ENCODE data around the gene BEST2.
A peak's percentile ranks its signal among the peaks of the same experiment; 100 is the strongest.

BEST2 gene

DNA sequence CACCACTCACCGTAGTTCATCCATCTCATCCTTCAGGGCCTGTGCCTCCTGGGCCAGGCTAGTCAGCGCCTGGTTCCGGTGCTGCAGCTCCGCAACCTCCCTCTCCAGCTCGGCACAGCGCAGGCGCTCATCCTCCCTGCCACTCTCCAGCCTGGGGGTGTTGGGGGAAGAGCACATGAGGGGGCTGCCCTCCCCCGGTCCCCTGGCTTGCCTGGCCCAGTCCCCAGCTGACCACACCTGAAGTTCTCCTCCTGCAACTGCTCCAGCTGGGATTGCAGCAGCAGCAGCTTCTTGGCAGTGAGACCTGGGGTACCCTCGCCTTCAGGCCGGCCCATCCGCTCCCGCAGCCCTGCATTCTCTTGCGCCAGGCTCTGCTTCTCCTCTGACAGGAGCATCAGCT, 19.3 kb downstream of the BEST2 start:
- no peak for DNase-seq

DNA sequence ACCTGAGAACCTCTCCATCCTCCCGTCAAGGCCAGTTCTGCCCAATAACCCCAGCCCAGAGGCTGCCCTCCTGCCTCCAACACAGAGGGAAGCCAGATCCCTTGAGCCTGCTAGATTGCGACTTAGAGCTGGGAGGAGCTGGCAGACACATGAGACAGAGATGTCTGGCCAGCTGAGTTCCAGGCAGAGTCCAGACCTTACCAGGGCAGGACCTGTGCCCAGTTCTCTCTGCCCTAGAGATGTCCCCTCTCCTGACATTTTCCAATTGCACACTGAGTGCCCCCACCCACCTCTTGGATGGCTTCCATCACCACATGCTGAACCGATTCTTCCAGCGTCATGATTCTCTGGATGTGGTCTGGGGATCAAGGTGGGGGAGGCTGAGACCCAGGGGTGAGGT, 20.7 kb downstream of the BEST2 start:
- no peak for DNase-seq

DNA sequence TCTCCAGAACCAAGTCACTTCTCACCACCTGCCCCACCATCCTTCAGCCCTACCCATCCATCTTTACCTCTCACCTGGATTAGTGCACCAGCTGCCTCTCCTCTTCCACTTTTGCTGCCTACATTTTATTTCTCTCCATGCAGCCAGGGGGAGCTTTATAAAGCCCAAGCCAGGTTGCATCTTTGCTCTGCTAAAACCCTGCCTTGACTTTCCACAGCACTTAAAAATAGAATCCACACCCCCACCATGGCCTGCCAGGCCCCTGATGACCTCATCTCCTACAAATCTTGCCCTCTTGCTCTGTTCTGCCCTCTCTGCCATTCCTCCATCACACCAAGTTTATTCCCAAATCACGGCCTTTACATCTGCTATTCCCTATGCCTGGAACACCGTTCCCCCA, 22.0 kb downstream of the BEST2 start:
- DNase-seq = no peak

DNA sequence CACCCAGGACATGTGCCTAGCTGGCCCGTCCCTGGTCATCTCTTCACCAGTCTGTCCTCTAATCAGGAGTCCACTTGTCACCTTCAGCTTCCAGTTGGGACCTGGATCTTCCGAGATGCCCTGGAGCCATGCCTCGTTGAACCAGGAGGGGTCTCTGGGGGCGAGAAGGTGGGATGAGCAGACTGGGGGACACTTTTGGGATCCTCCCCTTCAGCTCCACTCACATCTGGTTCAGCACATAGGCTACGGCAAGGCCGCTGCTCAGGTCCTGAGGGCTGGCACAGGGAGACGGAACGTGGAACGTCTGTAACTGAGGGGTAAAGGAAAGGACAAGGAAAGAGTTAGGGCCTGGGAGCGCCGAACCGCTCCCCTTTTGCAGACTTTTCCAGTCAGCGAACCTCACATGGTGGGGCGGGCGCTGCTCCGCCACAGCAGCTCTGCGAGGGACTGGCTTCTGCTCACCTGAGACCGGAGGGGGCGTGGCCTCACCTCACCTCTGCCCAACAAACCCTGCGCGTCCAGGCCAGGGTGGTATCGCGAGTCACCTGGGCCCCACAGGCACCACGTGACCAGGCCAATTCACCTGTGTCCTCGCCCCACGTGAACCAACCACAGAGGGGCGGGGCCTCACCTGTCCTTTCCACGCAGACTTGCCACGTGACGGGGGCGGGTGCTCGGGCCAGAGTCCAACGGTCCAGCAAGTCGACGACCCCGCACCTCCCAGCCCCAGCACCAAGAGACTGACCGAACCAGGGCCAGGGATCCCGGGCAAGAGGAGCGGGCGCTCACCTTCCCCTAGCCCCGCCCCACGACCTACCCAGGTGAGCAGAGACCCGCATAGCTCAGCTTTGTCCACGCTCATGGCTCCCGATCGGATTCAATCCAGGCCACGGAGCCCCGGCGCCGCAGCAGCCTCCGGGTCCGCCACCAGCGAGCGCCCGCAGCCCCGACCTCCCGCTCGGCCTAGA, 23.3 kb downstream of the BEST2 start, which contains the start of gene HOOK2:
Gene HOOK2, minus strand, starts transcription at position 965 of the 968 bp plus-strand sequence. Its CDS starts 103 bp downstream, at position 862.
- no peak for DNase-seq

DNA sequence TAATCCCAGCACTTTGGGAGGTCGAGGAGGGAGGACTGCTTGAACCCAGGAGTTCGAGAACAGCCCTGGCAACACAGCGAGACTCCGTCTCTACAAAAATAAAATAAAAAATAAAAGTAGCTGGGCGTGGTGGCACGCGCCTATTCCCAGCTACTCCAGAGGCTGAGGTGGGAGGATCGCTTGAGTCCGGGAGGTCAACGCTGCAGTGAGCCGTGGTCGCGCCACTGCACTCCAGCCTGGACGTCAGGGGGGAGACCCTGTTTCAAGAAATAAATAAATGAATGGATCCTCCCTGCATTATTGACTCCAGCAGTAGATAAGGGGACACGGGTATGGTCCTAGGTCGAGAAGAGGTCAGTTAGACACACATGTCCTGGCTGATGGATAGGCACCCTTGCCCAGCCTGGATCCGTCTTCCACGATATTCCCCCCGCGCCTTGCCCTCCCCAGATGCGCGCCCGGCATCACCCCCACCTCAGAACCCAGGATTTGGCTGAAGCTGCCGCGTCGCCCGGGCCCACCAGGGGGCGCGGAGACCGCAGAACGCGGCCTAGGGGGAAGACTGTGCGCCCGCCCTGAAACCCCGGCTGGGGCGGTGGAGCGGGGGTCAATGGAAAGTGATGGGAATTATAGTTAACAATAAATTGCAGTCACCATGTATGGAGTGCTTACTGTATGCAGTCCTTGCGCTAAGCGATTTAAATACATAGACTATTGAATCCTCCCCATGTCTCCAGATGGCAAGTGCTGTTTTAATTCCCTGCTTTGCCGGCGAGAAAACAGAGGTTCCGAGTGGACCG, 25.8 kb downstream of the BEST2 start:
- peak; percentile 69 for DNase-seq

DNA sequence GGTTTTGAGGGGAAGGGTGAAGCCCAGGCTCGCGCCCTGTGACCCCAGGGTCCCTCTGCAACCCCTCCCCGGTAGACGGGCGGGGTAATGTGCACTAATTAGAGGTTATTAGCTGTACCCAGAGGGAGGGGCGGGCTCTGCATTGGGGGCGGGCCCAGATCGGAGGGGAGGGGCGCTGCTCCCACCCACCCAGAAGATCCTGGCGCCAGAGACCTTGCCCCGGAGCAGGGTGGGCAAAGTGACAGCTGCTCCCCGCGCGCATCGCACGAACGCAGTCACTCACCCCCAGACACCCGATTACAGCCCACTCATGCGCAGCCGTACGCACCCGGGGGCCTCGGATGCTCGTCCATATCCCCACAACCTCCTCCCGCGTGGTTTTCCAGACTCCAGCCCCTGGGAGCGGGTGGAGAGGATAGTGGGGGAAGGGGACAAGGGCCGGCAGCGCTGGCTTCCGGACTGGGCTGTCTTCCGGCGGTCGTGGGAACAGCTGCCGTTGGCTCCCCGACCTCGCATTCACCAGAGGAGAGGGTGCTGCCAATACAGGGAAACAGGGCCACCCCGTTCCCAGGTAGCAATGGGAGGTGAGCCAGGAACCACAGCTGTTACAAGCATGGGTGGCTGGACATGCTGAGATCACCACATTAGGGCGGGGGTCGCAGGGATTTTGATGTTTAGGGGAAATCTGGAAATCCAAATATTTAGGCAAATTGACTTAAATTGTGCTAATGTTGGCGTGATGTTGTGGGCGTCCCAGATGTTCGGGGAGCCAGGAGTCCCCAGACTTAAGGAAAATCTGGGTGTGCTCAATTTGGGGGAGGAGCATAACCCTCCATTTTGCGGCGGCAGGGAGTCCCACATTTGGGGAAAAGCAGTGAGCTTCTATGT, 26.7 kb downstream of the BEST2 start:
- peak; percentile 84 for DNase-seq

DNA sequence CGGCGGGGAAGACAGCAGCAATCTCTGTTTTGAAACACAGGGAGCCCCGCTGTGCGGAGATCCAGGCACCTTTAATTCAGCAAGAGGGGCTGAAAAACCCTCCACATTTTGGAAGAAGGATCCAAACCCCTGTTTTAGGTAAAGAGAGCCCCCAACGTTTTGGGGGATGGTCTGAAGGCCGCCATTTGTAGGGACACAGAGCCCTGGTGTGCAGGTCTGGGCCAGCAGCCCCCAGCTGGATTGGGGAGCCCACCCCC, 27.2 kb downstream of the BEST2 start:
- no peak for DNase-seq

DNA sequence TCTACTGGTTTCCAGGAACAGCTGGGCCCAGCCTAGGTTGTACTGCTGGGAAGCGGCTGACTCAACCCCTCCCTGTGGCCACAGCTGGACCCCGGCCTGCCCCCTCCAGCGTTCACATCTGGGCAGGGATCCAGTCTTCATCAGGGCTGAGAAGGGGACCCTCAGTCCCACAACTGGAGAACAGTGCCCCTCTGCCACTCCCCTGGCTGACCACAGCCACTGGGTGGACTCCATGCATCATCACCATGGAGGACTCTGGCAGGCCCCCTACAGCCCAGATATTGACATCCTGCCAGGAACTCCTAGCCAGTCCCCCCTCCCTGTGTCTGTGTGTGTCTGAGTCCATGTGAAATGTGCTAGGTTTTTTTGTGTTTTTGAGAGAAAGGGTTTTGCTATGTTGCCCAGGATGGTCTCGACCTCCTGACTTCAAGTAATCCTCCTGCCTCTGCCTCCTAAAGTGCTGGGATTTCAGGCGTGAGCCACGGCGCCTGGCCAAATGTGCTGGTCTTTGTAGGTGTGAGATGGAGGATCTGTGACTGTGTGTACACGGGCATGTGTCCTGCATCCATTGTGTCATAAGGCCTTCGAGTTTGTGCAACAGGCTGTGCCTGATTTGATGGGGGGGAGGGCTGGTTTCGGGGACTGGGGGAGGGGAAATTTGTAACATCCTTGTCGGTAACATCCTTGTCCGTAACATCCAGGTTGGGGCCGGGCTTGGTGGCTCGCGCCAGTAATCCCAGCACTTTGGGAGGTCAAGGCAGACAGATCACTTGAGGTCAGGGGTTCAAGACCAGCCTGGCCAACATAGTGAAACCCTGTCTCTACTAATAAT, 27.8 kb downstream of the BEST2 start:
- DNase-seq = peak; percentile 29

DNA sequence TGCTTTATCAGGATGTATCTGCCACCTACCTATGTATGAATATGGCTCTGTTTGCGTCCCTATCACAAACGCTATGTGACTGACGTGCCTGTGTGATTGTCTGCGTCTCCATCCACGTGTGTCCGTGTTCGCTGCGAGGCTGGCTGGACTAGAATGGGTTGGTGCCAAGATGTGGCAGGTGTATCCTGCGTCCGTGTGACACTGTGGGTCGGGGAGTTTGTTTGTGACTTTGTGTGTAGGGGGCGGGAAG, 30.5 kb downstream of the BEST2 start:
- no peak for DNase-seq

DNA sequence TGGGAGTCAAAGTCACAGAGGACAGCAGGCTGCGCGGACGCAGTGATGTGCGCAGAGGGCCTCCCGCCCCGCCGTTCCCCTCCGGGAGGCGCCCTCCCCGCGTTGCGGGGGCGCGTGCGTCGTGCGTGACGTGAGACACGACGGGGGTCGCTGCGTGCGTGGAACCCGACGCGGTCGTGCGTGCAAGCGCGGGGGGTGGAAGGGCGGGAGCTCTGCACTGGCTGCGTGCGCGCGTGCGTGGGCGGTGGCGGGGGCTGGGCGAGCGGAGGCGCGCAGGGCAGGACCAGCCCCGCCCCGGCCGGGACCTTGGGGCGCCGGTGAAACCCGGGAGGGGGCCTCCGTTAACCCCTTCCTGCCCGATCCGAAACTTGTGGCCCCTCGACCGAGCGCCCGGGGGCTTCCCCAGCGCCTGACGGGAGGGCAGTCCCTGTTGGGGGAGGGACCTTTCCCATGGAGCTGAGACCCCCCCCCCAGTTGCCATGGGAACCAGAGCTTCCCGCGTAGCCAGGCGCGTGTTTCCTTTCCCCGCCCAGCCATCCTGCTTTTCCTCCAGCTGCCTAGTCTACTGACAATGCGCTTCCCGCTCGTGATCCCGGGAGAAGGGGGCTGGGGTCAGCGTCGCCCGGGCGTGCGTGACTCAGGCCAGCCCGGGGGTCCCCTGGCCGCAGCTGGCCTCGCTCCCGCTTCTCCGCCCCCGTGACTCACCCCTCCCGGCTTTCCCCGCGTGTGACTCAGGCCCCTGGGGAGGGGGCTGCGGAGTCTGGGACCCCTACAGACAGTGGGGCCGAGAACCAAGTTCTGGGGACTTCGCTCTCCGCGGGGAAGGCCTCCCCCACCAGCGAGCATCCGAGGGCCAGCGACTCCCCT, 31.1 kb downstream of the BEST2 start:
- DNase-seq = peak; percentile 65

DNA sequence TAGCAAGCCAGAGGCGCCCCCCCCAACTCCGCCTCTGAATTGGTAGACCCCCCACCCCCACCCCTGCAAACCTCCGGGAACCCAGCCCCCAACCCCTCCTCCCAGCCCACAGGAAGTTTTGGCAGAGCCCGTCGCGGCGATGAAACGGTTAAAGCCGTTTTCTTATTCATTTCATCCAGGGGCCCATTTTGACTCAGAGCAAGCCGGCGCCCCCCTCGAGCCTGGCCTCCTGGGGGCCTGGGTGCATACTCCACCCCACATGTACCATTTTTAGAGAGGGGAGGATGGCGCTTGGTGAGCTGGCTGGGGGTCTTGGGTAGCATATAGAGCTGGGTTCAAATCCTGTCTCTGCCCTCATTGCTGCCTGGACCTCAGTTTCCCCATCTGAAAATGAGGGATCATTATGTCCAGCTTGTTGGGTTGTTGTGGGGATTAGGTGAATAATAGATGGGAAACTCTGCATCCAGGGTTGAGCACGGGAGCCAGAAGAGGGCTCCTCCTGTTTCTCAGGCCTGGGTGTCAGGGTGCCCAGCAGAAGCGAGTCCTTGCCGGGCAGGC, 31.8 kb downstream of the BEST2 start:
- DNase-seq = no peak

DNA sequence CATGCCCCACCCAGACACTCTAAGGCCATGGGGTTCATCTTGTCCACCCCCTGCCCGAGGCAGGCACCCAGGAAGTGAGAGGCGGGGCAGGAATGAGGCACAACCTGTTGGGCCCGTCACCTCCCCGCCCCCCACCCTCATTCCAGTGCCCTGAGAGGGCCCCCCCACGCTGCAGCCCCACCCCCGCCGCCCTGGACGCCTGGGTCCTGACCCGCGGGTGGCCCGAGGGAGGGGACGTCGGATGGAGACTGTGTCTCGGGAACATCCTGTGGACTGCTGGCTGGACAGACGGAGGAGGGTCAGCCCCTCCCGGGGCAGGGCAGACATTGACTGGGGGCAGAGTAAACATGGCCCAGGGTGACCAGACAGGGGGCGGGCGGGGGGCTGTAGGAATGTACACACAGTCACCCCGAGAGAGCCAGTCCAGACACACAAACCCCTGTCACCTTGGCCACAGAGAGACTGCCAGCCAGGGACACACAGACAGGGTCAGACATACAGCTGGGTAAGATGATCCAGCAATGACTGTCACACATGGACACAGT, 32.3 kb downstream of the BEST2 start:
- no peak for DNase-seq

DNA sequence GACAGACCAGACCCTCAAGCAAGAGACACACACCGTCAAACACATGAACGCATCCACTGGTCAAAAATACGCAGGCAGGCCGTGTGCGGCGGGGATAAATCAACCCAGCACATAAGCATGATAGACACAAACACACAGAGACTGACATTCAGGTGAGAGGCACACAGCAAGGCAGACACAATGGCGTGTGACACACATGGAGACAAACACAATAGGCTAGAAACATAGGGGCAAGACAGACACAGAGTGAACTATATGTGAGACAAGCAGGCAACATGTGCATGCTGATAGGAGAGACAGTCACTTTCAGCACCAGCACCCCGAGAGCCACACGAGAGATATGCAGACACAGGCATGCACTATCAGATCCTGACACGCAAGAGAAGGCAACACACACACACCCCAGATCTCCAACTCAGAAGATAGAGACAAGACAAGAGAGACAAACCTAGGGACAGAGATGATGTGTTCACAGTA, 32.8 kb downstream of the BEST2 start:
- DNase-seq = no peak

DNA sequence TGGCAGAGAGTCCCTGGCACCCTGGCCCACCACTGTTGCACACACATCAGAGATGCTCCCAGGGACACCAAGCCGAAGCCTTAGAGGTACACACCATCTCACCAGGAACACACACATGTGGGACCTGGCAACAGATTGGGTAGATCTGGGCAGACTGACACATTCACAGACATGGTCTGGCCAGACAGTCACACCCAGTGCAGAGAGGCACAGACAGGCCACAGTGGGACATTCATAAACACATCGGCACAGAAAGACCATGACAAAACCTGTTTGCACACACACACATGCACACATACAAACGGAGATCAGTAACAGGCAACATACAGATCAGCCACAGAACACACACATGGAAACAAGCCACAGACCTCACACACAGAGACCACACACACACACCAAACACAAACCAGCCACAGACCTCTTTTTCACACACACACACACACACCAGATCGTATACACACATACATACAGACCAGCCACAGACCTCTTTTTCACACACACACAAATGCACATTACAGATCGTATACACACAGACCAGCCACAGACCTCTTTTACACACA, 33.4 kb downstream of the BEST2 start:
- no peak for DNase-seq

DNA sequence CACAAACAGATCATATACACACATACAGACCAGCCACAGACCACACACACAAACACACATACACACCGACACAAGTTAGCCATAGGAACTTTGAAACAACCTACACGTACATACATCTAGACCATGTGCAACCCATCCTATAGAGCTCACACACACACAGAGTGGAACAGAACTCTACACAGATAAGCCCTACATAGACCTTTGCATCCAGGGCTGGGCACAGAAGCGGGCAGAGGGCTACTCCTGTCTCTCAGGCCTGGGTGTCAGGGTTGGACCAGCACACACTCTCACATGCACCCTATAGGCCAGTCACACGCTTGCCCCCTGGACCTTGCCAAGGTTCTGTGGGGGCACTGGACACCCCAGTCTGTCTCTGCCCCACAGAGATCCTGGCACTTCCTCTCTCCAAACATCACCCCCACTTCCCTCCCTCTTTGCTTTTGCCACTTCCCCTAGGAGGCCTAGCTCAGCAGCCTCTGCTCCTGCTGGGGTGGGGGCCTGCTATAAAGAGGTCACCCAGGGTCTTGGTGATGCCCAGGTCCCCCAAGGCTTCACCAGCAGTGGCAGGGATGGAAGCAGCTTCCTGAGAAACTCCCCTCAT, 33.9 kb downstream of the BEST2 start:
- DNase-seq = no peak

DNA sequence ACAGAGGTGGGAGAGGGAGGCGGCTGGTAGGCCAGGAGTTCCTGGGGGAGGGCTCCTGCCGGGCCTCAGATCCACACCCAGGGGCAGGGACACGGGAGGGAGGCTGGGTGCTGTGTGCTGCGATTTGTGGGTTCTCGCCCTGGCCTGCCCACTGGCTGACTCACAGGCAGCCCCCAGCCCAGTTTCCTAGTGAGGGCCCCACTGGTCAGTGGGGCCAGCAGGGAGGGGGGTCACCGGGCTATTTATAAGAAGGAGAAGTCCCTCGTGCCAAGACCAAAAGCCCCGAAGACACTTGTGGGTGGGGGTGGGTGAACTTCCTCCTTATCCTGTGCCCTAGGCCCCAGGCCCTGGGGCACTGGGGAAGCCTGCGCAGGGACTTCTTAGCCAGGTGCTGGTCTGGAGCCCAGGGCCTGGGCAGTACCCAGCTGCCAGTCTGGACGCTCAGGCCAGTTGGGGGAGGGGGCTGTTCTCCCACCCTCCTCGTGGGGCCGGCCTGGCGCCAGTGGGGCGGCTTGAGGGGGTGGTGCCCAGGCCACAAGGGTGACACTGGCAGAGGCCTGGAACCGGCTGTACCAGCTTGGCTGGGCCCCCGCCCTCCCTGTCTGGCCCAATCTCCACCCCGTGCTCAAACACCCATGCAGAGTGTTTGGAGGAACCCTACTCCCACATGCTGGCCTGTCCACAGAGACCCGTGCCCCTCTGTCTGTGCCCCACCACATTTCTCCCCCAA, 34.7 kb downstream of the BEST2 start:
- no peak for DNase-seq

DNA sequence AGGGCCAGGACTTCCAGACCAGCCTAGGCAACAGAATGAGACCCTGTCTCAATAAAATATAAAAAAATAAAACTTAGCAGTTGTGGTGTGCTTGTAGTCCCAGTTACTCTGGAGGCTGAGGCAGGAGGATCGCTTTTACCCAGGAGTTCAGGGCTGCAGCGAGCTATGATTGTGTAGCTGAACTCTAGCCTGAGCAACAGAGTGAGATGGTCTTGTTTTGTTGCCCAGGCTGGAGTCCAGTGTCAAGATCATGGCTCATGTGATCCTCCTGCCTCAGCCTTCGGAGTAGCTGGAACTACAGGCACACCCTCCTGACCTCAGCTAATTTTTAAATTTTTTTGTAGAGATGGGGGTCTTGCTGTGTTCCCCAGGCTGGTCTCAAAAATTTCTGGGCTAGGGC, 35.4 kb downstream of the BEST2 start:
- DNase-seq = no peak

DNA sequence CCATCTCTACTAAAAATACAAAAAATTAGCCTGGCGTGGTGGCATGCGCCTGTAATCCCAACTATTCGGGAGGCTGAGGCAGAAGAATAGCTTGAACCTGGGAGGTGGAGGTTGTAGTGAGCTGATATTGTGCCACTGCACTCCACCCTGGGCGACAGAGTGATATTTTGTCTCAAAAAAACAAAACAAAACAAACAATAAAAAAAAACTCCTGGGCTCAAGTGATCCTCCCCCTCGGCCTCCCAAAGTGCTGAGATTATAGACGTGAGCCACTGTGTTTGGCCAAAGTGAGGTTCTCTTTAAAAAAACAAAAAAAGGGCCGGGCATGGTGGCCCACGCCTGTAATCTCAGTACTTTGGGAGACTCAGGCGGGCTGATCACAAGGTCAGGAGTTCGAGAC, 35.9 kb downstream of the BEST2 start:
- no peak for DNase-seq

DNA sequence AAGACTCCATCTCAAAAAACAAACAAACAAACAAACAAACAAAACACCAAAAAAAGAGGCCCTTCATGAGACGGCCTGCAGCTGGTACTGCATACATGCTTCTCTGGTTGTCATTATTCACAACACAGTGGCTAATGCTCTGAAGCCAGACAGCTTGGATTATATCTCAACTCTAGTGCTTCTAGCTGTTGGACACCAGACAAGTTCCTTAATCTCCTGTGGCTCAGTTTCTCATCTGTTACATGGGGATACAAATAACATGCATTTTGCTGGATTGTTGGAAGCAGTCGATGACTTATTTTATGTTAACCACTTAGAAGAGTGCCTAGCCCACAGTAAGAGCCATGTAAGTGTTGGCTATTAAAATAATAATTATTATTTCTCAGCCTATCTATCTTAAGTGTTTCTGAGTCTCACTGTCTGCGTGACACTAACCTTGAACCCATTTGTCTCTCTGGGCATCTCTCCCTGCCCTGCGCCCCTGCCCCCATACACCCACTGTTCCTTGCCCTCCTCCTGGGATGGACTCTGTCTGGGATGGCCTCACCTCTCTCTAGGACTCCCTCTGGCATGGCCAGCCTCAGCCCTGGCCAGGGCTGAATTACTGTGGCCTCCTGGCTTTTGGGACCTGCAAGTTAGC, 36.6 kb downstream of the BEST2 start:
- peak; percentile 20 for DNase-seq

All from NCI-H1694 (cell line).